H1 (cell line): ENCODE results near the gene TDRD6. TPM values are rescaled to one million over a fixed set of nuclear protein-coding genes. Genes with fewer than 3 reads are reported as not detected.

Source experiments
- CTCF ChIA-PET: fragments of 300-600 bp; sonication (Branson Sonifier 250); formaldehyde crosslinking; loops from one replicate; lab custom pipeline; 2021; ENCODE audit not compliant: partially characterized antibody; lab: Charles Lee
- POLR2A ChIA-PET: fragments of 300-600 bp; sonication (Branson Sonifier 250); formaldehyde crosslinking; loops from one replicate; lab custom pipeline; 2021; ENCODE audit warnings: inconsistent platforms; ENCODE audit not compliant: partially characterized antibody; lab: Charles Lee
- DNase-seq, 2 experiments: peaks; one replicate each; pipeline versions ENCODE4 v3.0.0 to v3.0.0-alpha.2; 2010 to 2022; ENCODE audit warnings: low spot score in 2 of 2, low read depth in 1 of 2, mixed read lengths in 1 of 2
- FAIRE-seq: peaks from 2 replicates; lab custom pipeline; 2011; peaks lifted over from hg19 to GRCh38; lab: Jason Lieb, UNC
- H2AFZ ChIP-seq: 2 replicates; pipeline ENCODE4 v1.8.1; 2012; ENCODE audit warnings: low read length, inconsistent platforms
- H2AK5ac ChIP-seq: 2 replicates; pipeline ENCODE4 v1.6.1; 2013; ENCODE audit warnings: low read depth, low read length
- H2BK120ac ChIP-seq: replicated peaks from 2 replicates; pipeline ENCODE3; 2013; ENCODE audit warnings: low read depth, low read length, inconsistent platforms
- H2BK12ac ChIP-seq: 2 replicates; pipeline ENCODE4 v1.6.1; 2013; ENCODE audit warnings: low read depth, low read length
- H2BK15ac ChIP-seq: 2 replicates; pipeline ENCODE4 v1.6.1; 2013; ENCODE audit warnings: low read length
- H2BK20ac ChIP-seq: 2 replicates; pipeline ENCODE4 v1.6.1; 2013; ENCODE audit warnings: low read length
- H2BK5ac ChIP-seq: 2 replicates; pipeline ENCODE4 v1.6.1; 2013; ENCODE audit warnings: low read depth, low read length
- H3K14ac ChIP-seq: 2 replicates; pipeline ENCODE4 v1.6.1; 2013; ENCODE audit warnings: inconsistent platforms; ENCODE audit not compliant: insufficient read length
- H3K18ac ChIP-seq: 2 replicates; pipeline ENCODE4 v1.6.1; 2013; ENCODE audit warnings: low read length; ENCODE audit errors: extremely low read depth
- H3K23ac ChIP-seq: 2 replicates; pipeline ENCODE4 v1.6.1; 2013; ENCODE audit warnings: inconsistent platforms; ENCODE audit not compliant: insufficient read length
- H3K23me2 ChIP-seq: 2 replicates; pipeline ENCODE4 v1.6.1; 2013; ENCODE audit warnings: low read depth, low read length
- H3K27ac ChIP-seq: 2 replicates; pipeline ENCODE4 v1.6.1; 2011; ENCODE audit warnings: low read depth, low read length, inconsistent platforms
- H3K27me3 ChIP-seq, 4 experiments: replicated peaks in 1 of 4; 1 replicate in 1 of 4; 2 replicates in 3 of 4; pipeline versions ENCODE4 v1.6.1 to v1.8.1; 2011 to 2013; ENCODE audit warnings: low read length in 3 of 4, mild to moderate bottlenecking in 3 of 4, inconsistent platforms in 2 of 4, mixed read lengths in 2 of 4, moderate library complexity in 1 of 4; ENCODE audit not compliant: control insufficient read depth in 3 of 4, insufficient read depth in 3 of 4; ENCODE audit errors: extremely low read depth in 1 of 4
- H3K36me3 ChIP-seq, 4 experiments: 2 replicates each; pipeline versions ENCODE4 v1.6.1 to v1.8.1; 2011 to 2013; ENCODE audit warnings: mild to moderate bottlenecking in 4 of 4, low read length in 3 of 4, moderate library complexity in 2 of 4, control low read depth in 1 of 4, inconsistent platforms in 1 of 4; ENCODE audit not compliant: insufficient read depth in 4 of 4, control insufficient read depth in 2 of 4
- H3K4ac ChIP-seq: replicated peaks from 2 replicates; pipeline ENCODE3; 2013; ENCODE audit warnings: low read length, low read depth, mixed read lengths, inconsistent platforms; ENCODE audit not compliant: insufficient read length
- H3K4me1 ChIP-seq, 4 experiments: replicated peaks in 1 of 4; 1 replicate in 1 of 4; 2 replicates in 3 of 4; pipeline versions ENCODE4 v1.6.1 to v1.8.1; 2011 to 2013; ENCODE audit warnings: low read length in 3 of 4, inconsistent platforms in 2 of 4, mixed read lengths in 1 of 4; ENCODE audit not compliant: insufficient read depth in 4 of 4, control insufficient read depth in 3 of 4
- H3K4me2 ChIP-seq, 2 experiments: 2 replicates each; pipeline versions ENCODE4 v1.6.1 to v1.8.1; 2011 to 2013; ENCODE audit warnings: low read depth in 2 of 2, low read length in 2 of 2, control low read depth in 1 of 2, inconsistent platforms in 1 of 2, mild to moderate bottlenecking in 1 of 2; ENCODE audit not compliant: insufficient read depth in 1 of 2
- H3K4me3 ChIP-seq, 4 experiments: fragments of 200-600, 300-600 bp in 1 of 4; sonication (generic), shearing (Covaris generic), sonication (Bioruptor Twin) in 1 of 4; 2 replicates each; pipeline versions ENCODE4 v1.5.1 to v1.8.1; 2011 to 2016; ENCODE audit warnings: low read length in 4 of 4, low read depth in 3 of 4, control low read depth in 2 of 4, inconsistent platforms in 2 of 4, mild to moderate bottlenecking in 2 of 4, mixed read lengths in 1 of 4, moderate library complexity in 1 of 4; ENCODE audit not compliant: insufficient read depth in 2 of 4; ENCODE audit errors: extremely low read depth in 1 of 4
- H3K56ac ChIP-seq: replicated peaks from 2 replicates; pipeline ENCODE3; 2013; ENCODE audit warnings: low read depth, mild to moderate bottlenecking, mixed read lengths, low read length, inconsistent platforms; ENCODE audit not compliant: insufficient read length
- H3K79me1 ChIP-seq: 2 replicates; pipeline ENCODE4 v1.6.1; 2013; ENCODE audit warnings: low read depth, low read length, control low read depth
- H3K79me2 ChIP-seq, 2 experiments: 2 replicates each; pipeline versions ENCODE4 v1.6.1 to v1.8.1; 2012 to 2013; ENCODE audit warnings: low read length in 2 of 2, mild to moderate bottlenecking in 2 of 2, inconsistent platforms in 1 of 2; ENCODE audit not compliant: insufficient read depth in 2 of 2, control insufficient read depth in 1 of 2
- H3K9ac ChIP-seq, 4 experiments: replicated peaks in 1 of 4; 1 replicate in 1 of 4; 2 replicates in 3 of 4; pipeline versions ENCODE4 v1.6.1 to v1.8.1; 2011 to 2013; ENCODE audit warnings: low read depth in 3 of 4, low read length in 3 of 4, control low read depth in 2 of 4, mild to moderate bottlenecking in 2 of 4, moderate library complexity in 2 of 4, inconsistent platforms in 1 of 4; ENCODE audit errors: extremely low read depth in 1 of 4
- H3K9me3 ChIP-seq, 2 experiments: 2 replicates each; pipeline versions ENCODE4 v1.6.1 to v1.8.1; 2012 to 2013; ENCODE audit warnings: mild to moderate bottlenecking in 2 of 2, moderate library complexity in 2 of 2, control low read depth in 1 of 2, inconsistent platforms in 1 of 2, low read depth in 1 of 2, low read length in 1 of 2, mixed read lengths in 1 of 2; ENCODE audit not compliant: insufficient read depth in 2 of 2
- H4K20me1 ChIP-seq, 2 experiments: replicated peaks in 1 of 2; 2 replicates each; pipeline versions ENCODE3 to v1.8.1; 2011 to 2013; ENCODE audit warnings: inconsistent platforms in 2 of 2, low read length in 2 of 2, mild to moderate bottlenecking in 1 of 2; ENCODE audit not compliant: insufficient read depth in 2 of 2, control insufficient read depth in 1 of 2
- H4K5ac ChIP-seq: 2 replicates; pipeline ENCODE4 v1.6.1; 2013; ENCODE audit warnings: low read length, low read depth, mixed read lengths, inconsistent platforms; ENCODE audit not compliant: insufficient read length
- H4K8ac ChIP-seq: 2 replicates; pipeline ENCODE4 v1.8.0; 2013; ENCODE audit warnings: mild to moderate bottlenecking, moderate library complexity, low read length, inconsistent platforms; ENCODE audit not compliant: insufficient read depth; ENCODE audit errors: extremely low read depth
- H4K91ac ChIP-seq: replicated peaks from 2 replicates; pipeline ENCODE3; 2013; ENCODE audit warnings: low read length, mixed read lengths, inconsistent platforms; ENCODE audit not compliant: insufficient read length
- RAD21 ChIP-seq, 2 experiments: IDR thresholded peaks in 1 of 2; conservative IDR thresholded peaks in 1 of 2; 2 replicates each; pipeline ENCODE4 v1.6.1; 2011; ENCODE audit warnings: low read depth in 2 of 2, low read length in 2 of 2, improper control_type of control experiment in 1 of 2, inconsistent platforms in 1 of 2, mild to moderate bottlenecking in 1 of 2, moderate library complexity in 1 of 2
- WGBS, 2 experiments: shearing (Covaris generic) in 1 of 2; methylation state at CpG; one replicate each; pipeline versions ENCODE4 v1.1.6 to v1.1.7; 2013 to 2015; ENCODE audit warnings: low lambda C conversion rate in 2 of 2, mixed read lengths in 2 of 2, inconsistent platforms in 1 of 2, low coverage in 1 of 2, missing lambda C conversion rate in 1 of 2; ENCODE audit not compliant: insufficient replicate concordance in 2 of 2, insufficient coverage in 1 of 2, insufficient read length in 1 of 2; ENCODE audit errors: extremely low coverage in 1 of 2, missing lambda C conversion rate in 1 of 2; 5-methylcytosine and 5-hydroxymethylcytosine counted together
- polyA plus RNA-seq, 7 experiments: library from polyadenylated mRNA; depleted of rRNA in 3 of 7; stranded (reverse) in 5 of 7; unstranded in 2 of 7; fragments of >200 nt in 5 of 7; fragments of 200-250 nt in 2 of 7; gene quantifications; 1 replicate in 5 of 7; 2 replicates in 1 of 7; 4 replicates in 1 of 7; pipeline versions ENCODE4 v1.2.1 to v1.2.3, GENCODE V29; 2011 to 2013; ENCODE audit warnings: missing spikeins in 2 of 7, mixed read lengths in 2 of 7
- total RNA-seq: library from RNA; stranded (reverse); fragmentation: NEBNext Ultra II Directional; extraction: Animal tissue kit (Norgen Biotek cat#: 25700); gene quantifications from 2 replicates; pipeline ENCODE4 v1.2.1, GENCODE V29; 2021

The TDRD6 gene
- total and polyA plus RNA-seq, 2 of the 8 experiments (the other 6 are each of a cell fraction or from before 2014, with no cell fraction given) = 0.06 to 0.19 TPM

DNA sequence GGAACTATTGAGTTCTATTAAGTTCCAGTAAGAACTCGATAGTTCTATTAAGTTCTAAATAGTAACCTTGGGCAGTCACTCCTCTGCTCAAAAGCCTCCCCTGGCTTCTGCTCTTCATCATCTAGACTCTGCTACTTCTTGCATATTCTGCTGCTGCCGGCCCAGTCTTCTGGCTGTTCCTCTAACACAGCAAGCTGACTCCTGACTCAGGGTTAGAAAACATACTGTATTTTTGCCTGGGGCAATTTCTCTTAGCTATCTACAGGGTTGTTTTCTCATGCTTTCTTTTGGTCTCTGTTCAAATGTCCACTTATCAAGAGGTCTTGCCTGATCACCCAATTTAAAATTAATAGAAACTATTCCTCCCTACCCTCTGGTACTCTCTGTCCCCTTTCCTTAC lies 20.3 kb upstream of the TDRD6 start:
- Histone ChIP-seq H2BK12ac (no peak overlapping the region), H3K27me3 (no peaks in the 10 kb centered on the region), H4K5ac (no peak overlapping the region), H4K8ac (no peak overlapping the region), H3K27ac (no peak overlapping the region), H4K20me1 (no peaks in the 10 kb centered on the region), H3K4me1 (no peaks in the 10 kb centered on the region), H3K36me3 (no peaks in the 10 kb centered on the region), H3K56ac (no peak overlapping the region), H2BK20ac (no peak overlapping the region), H3K9ac (no peak overlapping the region), H3K79me2 (no peaks in the 10 kb centered on the region), H3K4me3 (no peak overlapping the region), H3K9me3 (no peaks in the 10 kb centered on the region), H3K14ac (no peak overlapping the region), H3K18ac (no peak overlapping the region), H4K91ac (no peak overlapping the region), H3K4ac (no peak overlapping the region), H3K4me2 (no peak overlapping the region), H2AK5ac (no peak overlapping the region), H3K23me2 (no peaks in the 10 kb centered on the region), H3K23ac (no peak overlapping the region), H2BK120ac (no peak overlapping the region), H2AFZ (no peak overlapping the region), H2BK15ac (no peak overlapping the region), H2BK5ac (no peak overlapping the region), H3K79me1 (no peaks in the 10 kb centered on the region)
- FAIRE-seq = no peak
- CTCF ChIA-PET = interaction anchor here (1.5 to 2.8 kb wide), 2 partner anchors 10 to 12 kb away, joined by 6 to 11 read pairs; no protein-coding TSS in a partner anchor
- no peak for DNase-seq
- no peak for TF ChIP-seq RAD21 (IDR thresholded peaks at IDR 0.05 in 1 of 2, conservative IDR thresholded peaks at IDR 0.05 in 1 of 2; ENCODE audit: low read depth in 2 of 2, low read length in 2 of 2)
- WGBS, 2 experiments = 96% methylated on average over 2 of the region's 2 CpGs; no CpG with 5 or more reads in 1 of the 2 experiments
- POLR2A ChIA-PET = no interaction called here
